Tibial nerve (tissue), 4 donors: ENCODE results near the gene SMTNL2. TPM values are rescaled to one million over a fixed set of nuclear protein-coding genes. Genes with fewer than 3 reads are reported as not detected.
A peak's percentile ranks its signal among the peaks of the same experiment; 100 is the strongest.
"Not testable (repeated sequence)": the region's sequence is repeated elsewhere in the genome, so short reads cannot be mapped to it uniquely, and the experiment has no call there.

Experiments
- DNase-seq, 2 donors: peaks; one replicate each; pipeline ENCODE4 v3.0.0-alpha.2; 2019; ENCODE audit warnings: low spot score in 2 of 2
- H3K27ac ChIP-seq, 4 donors: fragments of 200-600 bp; sonication (generic) in 3 of 4; one replicate each; pipeline ENCODE4 v1.5.1; 2017 to 2019; ENCODE audit warnings: mild to moderate bottlenecking in 1 of 4
- H3K27me3 ChIP-seq, 2 donors: fragments of 200-600 bp; sonication (generic) in 1 of 2; one replicate each; pipeline versions ENCODE4 v1.5.1 to v1.6.0; 2017 to 2019
- H3K36me3 ChIP-seq, 3 donors: fragments of 200-600 bp; sonication (generic); one replicate each; pipeline ENCODE4 v1.5.1; 2018 to 2019
- H3K4me1 ChIP-seq, 4 donors: fragments of 200-600 bp; sonication (generic) in 3 of 4; one replicate each; pipeline ENCODE4 v1.5.1; 2017 to 2019
- H3K4me3 ChIP-seq, 4 donors: fragments of 200-600 bp; sonication (generic) in 3 of 4; one replicate each; pipeline ENCODE4 v1.5.1; 2017 to 2019; ENCODE audit warnings: mild to moderate bottlenecking in 1 of 4, moderate library complexity in 1 of 4
- H3K9me3 ChIP-seq, 4 donors: fragments of 200-600 bp; sonication (generic) in 3 of 4; one replicate each; pipeline ENCODE4 v1.5.1; 2017 to 2019
- EP300 ChIP-seq, 2 donors: sonication (generic); formaldehyde crosslinking; IDR thresholded peaks; one replicate each; pipeline ENCODE4 v1.6.1; 2017; ENCODE audit warnings: antibody characterized with exemption in 2 of 2, mild to moderate bottlenecking in 1 of 2
- POLR2A ChIP-seq, 2 donors: fragments of 450-650 bp; IDR thresholded peaks; one replicate each; pipeline ENCODE4 v1.6.1; 2017; ENCODE audit warnings: antibody characterized with exemption in 2 of 2, mild to moderate bottlenecking in 2 of 2, moderate library complexity in 2 of 2
- WGBS, 2 donors: methylation state at CpG; one replicate each; pipeline ENCODE4 v1.1.5; 2018; 5-methylcytosine and 5-hydroxymethylcytosine counted together
- total RNA-seq, 4 donors: library from RNA; depleted of rRNA; stranded (reverse); fragments of >200 nt; gene quantifications; one replicate each; pipeline ENCODE4 v1.1.0, GENCODE V29; 2016
- TF ChIP-seq, protein P1 (sequence below), 5 experiments: fragments of 200-600 bp in 3 of 5; fragments of 450-650 bp in 2 of 5; sonication (generic) in 3 of 5; IDR thresholded peaks; one replicate each; pipeline ENCODE4 v1.5.1; 2016 to 2019; ENCODE audit warnings: antibody characterized with exemption in 5 of 5, mild to moderate bottlenecking in 3 of 5, moderate library complexity in 2 of 5

Gene SMTNL2
- total RNA-seq, 4 donors from 2014 or later: 1.5 to 8.2 (median 4.4) TPM

DNA sequence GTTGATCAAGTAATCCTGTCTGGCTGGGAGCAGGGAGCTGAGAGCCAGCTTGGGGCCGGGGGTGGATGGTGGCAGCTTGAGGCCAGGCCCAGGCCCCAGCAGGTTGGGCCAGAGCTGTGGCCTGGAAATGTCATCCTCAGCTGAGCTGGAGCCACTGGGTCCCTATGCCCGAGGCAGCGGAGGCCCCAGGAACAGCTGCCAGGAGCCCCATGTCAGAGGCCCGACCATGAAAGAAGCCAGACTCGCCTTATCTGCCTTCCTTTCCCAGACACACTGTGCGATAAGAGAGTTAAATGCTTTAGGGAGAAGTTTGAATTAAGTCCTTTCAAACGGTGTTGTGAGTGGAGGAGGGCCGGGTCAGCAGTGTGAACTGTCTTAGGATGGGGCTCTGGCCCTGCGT is 3.5 kb downstream of the SMTNL2 start:
- TF ChIP-seq, protein P1, sequence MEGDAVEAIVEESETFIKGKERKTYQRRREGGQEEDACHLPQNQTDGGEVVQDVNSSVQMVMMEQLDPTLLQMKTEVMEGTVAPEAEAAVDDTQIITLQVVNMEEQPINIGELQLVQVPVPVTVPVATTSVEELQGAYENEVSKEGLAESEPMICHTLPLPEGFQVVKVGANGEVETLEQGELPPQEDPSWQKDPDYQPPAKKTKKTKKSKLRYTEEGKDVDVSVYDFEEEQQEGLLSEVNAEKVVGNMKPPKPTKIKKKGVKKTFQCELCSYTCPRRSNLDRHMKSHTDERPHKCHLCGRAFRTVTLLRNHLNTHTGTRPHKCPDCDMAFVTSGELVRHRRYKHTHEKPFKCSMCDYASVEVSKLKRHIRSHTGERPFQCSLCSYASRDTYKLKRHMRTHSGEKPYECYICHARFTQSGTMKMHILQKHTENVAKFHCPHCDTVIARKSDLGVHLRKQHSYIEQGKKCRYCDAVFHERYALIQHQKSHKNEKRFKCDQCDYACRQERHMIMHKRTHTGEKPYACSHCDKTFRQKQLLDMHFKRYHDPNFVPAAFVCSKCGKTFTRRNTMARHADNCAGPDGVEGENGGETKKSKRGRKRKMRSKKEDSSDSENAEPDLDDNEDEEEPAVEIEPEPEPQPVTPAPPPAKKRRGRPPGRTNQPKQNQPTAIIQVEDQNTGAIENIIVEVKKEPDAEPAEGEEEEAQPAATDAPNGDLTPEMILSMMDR (IDR thresholded peaks at IDR 0.05): no peak
- no peak for TF ChIP-seq POLR2A (IDR thresholded peaks at IDR 0.05)
- no peak for TF ChIP-seq EP300 (IDR thresholded peaks at IDR 0.05)
- 65 to 70% methylated on average over 9 of the region's 9 CpGs for WGBS, 2 donors
- no peak for DNase-seq
- Histone ChIP-seq H3K9me3 (no peaks in the 10 kb centered on the region), H3K27ac (peak overlapping the region in 2 of 4 donors; percentile 3 to 66), H3K4me3 (no peak overlapping the region), H3K27me3 (peaks cover 0 to 30% of the 10 kb centered on the region in 2 donors), H3K36me3 (no peaks in the 10 kb centered on the region), H3K4me1 (peaks cover 0 to 15% (median 6%) of the 10 kb centered on the region in 4 donors)

DNA sequence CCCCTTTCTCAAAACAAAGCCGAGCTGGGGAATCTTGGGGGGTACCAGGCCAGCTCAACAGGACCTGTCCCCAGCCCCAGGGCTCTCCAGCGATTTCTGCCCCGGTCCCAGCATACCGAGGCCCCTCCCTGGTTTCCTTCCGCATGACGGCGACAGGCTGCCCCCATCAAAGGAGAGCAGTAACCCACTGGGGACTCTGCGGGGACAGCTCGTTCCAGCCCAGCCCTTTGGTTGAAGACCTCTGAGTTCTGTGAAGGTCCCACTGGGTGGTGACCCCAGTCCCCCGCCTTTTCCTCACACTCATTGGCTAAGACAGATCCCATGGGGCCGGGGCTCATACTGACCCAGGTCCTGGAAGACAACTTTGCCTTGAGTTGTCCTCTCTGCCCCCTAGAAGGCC is 4.1 kb downstream of the SMTNL2 start:
- DNase-seq: no peak
- H3K9me3 ChIP-seq: no peaks in the 10 kb centered on the region
- 62 to 78% methylated on average over 4 to 11 of the region's 11 CpGs for WGBS, 2 donors
- TF ChIP-seq POLR2A (IDR thresholded peaks at IDR 0.05) (no peak), EP300 (IDR thresholded peaks at IDR 0.05) (no peak)
- TF ChIP-seq, protein P1 (IDR thresholded peaks at IDR 0.05): no peak
- H3K27ac ChIP-seq: peak overlapping the region in 1 of 4 donors; percentile 66
- peaks cover 0 to 15% (median 6%) of the 10 kb centered on the region in 4 donors for H3K4me1 ChIP-seq
- no peak overlapping the region for H3K4me3 ChIP-seq
- peaks cover 0 to 24% of the 10 kb centered on the region in 2 donors for H3K27me3 ChIP-seq
- no peaks in the 10 kb centered on the region for H3K36me3 ChIP-seq

DNA sequence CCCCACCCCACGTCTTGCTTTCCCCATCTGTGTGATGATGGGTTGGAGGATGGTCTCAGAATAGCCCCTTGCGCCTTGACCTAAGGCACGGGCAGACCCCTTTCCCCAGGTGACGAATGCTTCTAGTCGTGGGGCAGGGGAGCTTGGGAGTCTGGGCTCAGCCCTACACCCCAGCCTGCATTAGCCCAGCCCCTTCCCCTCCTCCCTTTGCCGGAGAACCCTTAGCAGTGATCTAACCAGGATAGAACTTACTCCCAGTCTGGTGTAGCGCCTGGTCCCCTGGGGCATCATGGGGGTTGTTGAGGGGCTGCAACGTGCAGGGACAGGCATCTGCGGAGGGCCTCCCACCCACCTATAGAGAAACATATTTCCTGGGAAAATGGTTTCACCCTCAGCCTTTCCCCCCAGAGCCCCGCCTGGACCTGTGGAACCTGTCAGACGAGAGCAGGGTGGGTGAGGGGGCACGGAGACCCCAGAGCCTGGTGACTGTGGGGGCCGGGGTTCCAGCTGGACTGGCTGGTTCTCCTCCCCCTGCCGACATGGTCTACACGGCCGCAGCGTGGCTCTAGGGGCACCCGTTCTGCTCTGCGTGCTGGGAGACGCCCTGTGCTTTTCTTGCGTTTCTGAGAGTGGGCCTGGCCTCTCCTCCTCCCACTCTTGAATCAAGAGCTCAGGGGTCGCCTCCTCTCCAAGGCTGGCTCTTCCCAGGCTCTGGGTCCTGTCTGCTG is 4.7 kb downstream of the SMTNL2 start:
- no peak for DNase-seq
- TF ChIP-seq, protein P1 (IDR thresholded peaks at IDR 0.05): no peak
- TF ChIP-seq POLR2A (IDR thresholded peaks at IDR 0.05): no peak
- no peak for TF ChIP-seq EP300 (IDR thresholded peaks at IDR 0.05)
- Histone ChIP-seq H3K27me3 (peaks cover 0 to 17% of the 10 kb centered on the region in 2 donors), H3K4me1 (peaks cover 0 to 10% (median 4%) of the 10 kb centered on the region in 4 donors), H3K9me3 (no peaks in the 10 kb centered on the region), H3K4me3 (no peak overlapping the region), H3K36me3 (no peaks in the 10 kb centered on the region), H3K27ac (peak overlapping the region in 1 of 4 donors; percentile 31)
- WGBS, 2 donors: 63 to 75% methylated on average over 14 to 22 of the region's 22 CpGs

DNA sequence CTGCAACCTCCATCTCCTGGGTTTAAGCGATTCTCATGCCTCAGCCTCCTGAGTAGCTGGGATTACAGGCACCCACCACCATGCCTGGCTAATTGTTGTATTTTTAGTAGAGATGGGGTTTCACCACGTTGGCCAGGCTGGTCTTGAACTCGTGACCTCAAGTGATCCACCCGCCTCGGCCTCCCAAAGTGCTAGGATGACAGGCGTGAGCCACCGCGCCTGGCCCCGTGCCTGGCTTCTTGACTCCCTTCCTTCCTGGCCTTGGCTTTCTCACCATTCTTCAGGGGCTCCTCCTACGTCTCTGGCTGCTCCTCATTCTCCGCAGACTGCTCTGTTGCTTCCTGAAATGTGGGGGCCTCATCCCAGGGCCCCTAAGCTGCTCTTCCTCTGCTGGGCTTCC is 5.7 kb downstream of the SMTNL2 start:
- DNase-seq, H3K4me1 ChIP-seq, H3K9me3 ChIP-seq, H3K36me3 ChIP-seq, H3K4me3 ChIP-seq, H3K27ac ChIP-seq: not testable (repeated sequence)
- WGBS, 2 donors: 73 to 77% methylated on average over 11 of the region's 11 CpGs
- H3K27me3 ChIP-seq: peaks cover 0 to 11% of the 10 kb centered on the region in 2 donors

DNA sequence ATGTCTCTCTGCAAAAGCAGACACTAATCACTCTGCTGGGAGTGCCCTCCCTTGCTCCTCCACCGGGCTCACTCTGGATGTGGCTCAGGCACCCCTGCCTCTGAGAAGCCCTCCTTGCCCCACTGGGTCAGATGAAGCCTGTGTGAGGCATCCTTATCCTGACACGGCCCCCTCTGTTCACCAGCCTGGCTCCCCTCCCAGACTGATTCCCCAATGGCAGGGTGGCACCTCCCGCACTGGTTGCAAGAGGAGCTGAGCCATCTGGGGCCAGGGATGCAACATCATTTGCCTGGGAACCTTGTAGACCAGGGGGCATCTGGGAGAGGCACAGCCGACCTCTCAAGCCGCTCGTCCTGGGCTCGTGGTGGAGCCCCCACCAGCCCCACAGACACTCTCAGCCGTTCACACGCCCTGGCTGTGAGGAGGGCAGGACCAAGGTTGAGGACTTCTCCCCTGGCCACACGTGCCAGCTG is 6.7 kb downstream of the SMTNL2 start:
- DNase-seq: no peak
- no peak overlapping the region for H3K27ac ChIP-seq
- H3K9me3 ChIP-seq: no peaks in the 10 kb centered on the region
- TF ChIP-seq, protein P1 (IDR thresholded peaks at IDR 0.05): no peak
- no peak overlapping the region for H3K4me3 ChIP-seq
- WGBS, 2 donors: 48 to 69% methylated on average over 4 to 9 of the region's 10 CpGs
- H3K4me1 ChIP-seq: peaks cover 0 to 11% (median 2%) of the 10 kb centered on the region in 4 donors
- H3K27me3 ChIP-seq: peaks cover 0 to 2% of the 10 kb centered on the region in 2 donors
- no peaks in the 10 kb centered on the region for H3K36me3 ChIP-seq
